GM12878 (cell line): ENCODE measurements around the gene SLC22A3. TPM values are rescaled to one million over a fixed set of nuclear protein-coding genes. Genes with fewer than 3 reads are reported as not detected.

Experiments used
- ATAC-seq: fragments of 200-7000 bp; cut with Tn5 transposase; 3 replicates; pipeline ENCODE4 v1.9.1; 2020; ENCODE audit warnings: mild to moderate bottlenecking, moderate library complexity
- BruUV-seq: library from RNA; stranded (reverse); fragments of 400-500 nt; replicated peaks from 2 replicates; lab custom pipeline; 2021; lab: Mats Ljungman, UMichigan
- CTCF ChIA-PET: fragments of 300-600 bp; sonication (Branson Sonifier 250); formaldehyde crosslinking; extraction: SDS; loops from one replicate; lab custom pipeline; 2021; ENCODE audit warnings: inconsistent platforms; lab: Yijun Ruan, JAX
- POLR2A ChIA-PET: fragments of 350-600 bp; formaldehyde crosslinking; extraction: SDS; loops from one replicate; lab custom pipeline; 2021; ENCODE audit warnings: inconsistent platforms; lab: Charles Lee
- RAD21 ChIA-PET: fragments of 300-600 bp; sonication (Branson Sonifier 250); formaldehyde crosslinking; loops from one replicate; lab custom pipeline; 2023; ENCODE audit warnings: antibody characterized with exemption; ENCODE audit not compliant: unreplicated experiment; lab: Charles Lee
- SMC1A ChIA-PET: fragments of 300-600 bp; sonication (Branson Sonifier 250); formaldehyde crosslinking; loops from one replicate; lab custom pipeline; 2023; ENCODE audit not compliant: unreplicated experiment, uncharacterized antibody; lab: Charles Lee
- DNase-seq: peaks from one replicate; pipeline ENCODE4 v3.0.0-alpha.2; 2011; ENCODE audit warnings: low read depth, low spot score
- FAIRE-seq: peaks from 3 replicates; lab custom pipeline; 2011; peaks lifted over from hg19 to GRCh38; lab: Jason Lieb, UNC
- H2AFZ ChIP-seq: 2 replicates; pipeline ENCODE4 v1.6.0; 2011; ENCODE audit warnings: low read depth, low read length, control low read depth; ENCODE audit not compliant: control insufficient read depth
- H3K27ac ChIP-seq: 2 replicates; pipeline ENCODE4 v1.5.1; 2011; ENCODE audit warnings: control low read depth; ENCODE audit not compliant: control insufficient read depth, insufficient read depth
- H3K27me3 ChIP-seq, 2 experiments: replicated peaks in 1 of 2; 2 replicates each; pipeline versions ENCODE4 v1.6.0 to v1.6.1; 2011; ENCODE audit warnings: low read length in 1 of 2; ENCODE audit not compliant: control insufficient read depth in 2 of 2, insufficient read depth in 2 of 2
- H3K36me3 ChIP-seq, 2 experiments: 2 replicates each; pipeline ENCODE4 v1.5.1; 2011; ENCODE audit warnings: low read length in 1 of 2; ENCODE audit not compliant: control insufficient read depth in 2 of 2, insufficient read depth in 2 of 2
- H3K4me1 ChIP-seq: 2 replicates; pipeline ENCODE4 v1.6.1; 2011; ENCODE audit warnings: mild to moderate bottlenecking, low read length, moderate library complexity, mixed read lengths; ENCODE audit not compliant: control insufficient read depth, insufficient read depth
- H3K4me2 ChIP-seq: 2 replicates; pipeline ENCODE4 v1.6.0; 2011; ENCODE audit warnings: control low read depth; ENCODE audit not compliant: control insufficient read depth, insufficient read depth
- H3K4me3 ChIP-seq: fragments of 200-600 bp; sonication (generic); 2 replicates; pipeline ENCODE4 v1.5.1; 2016
- H3K79me2 ChIP-seq: 2 replicates; pipeline ENCODE4 v1.6.0; 2011; ENCODE audit warnings: low read length; ENCODE audit not compliant: control insufficient read depth, insufficient read depth
- H3K9ac ChIP-seq: 2 replicates; pipeline ENCODE4 v1.8.0; 2011; ENCODE audit warnings: low read length, control low read depth, mixed read lengths; ENCODE audit not compliant: control insufficient read depth, insufficient read depth
- H3K9me3 ChIP-seq: replicated peaks from 3 replicates; pipeline ENCODE4 v1.5.1; 2011; ENCODE audit warnings: mild to moderate bottlenecking, low read length; ENCODE audit not compliant: control insufficient read depth, insufficient read depth
- H4K20me1 ChIP-seq: 2 replicates; pipeline ENCODE4 v1.6.0; 2011; ENCODE audit not compliant: control insufficient read depth, insufficient read depth
- CBX5 ChIP-seq: sonication (generic); IDR thresholded peaks from 2 replicates; pipeline ENCODE4 v1.6.1; 2016; ENCODE audit warnings: low read depth, moderate library complexity, mild to moderate bottlenecking, inconsistent platforms
- ZBTB4 ChIP-seq: fragments of 450-650 bp; formaldehyde crosslinking; IDR thresholded peaks from 2 replicates; pipeline ENCODE4 v1.4.0; 2022; ENCODE audit warnings: mild to moderate bottlenecking, moderate library complexity
- ZNF274 ChIP-seq: IDR thresholded peaks from one replicate; pipeline ENCODE4 v1.8.0; 2011; ENCODE audit not compliant: insufficient read length, insufficient read depth
- WGBS: methylation state at CpG from one replicate; pipeline ENCODE4 v1.1.6; 2016; ENCODE audit warnings: low lambda C conversion rate; ENCODE audit not compliant: insufficient replicate concordance, insufficient coverage; ENCODE audit errors: missing lambda C conversion rate; 5-methylcytosine and 5-hydroxymethylcytosine counted together
- in situ Hi-C: fragments of 300-500 bp; cut with MboI; formaldehyde crosslinking; loops from 9 replicates; pipeline ENCODE4 v1.14.3; 2018; ENCODE audit warnings: mixed read lengths
- intact Hi-C: fragments of 100-400 bp; cut with micrococcal nuclease; formaldehyde crosslinking; loops from one replicate; pipeline ENCODE4 v1.14.2; 2022; ENCODE audit not compliant: unreplicated experiment
- polyA plus RNA-seq, 11 experiments: library from polyadenylated mRNA; depleted of rRNA in 4 of 11; unstranded in 6 of 11; stranded (reverse) in 5 of 11; fragments of >200 nt; fragmentation: Nextera tagmentation in 4 of 11; fragmentation: Illumina TruSeq in 1 of 11; extraction: Ambion mirVana in 4 of 11; extraction: Trizol in 1 of 11; gene quantifications; 1 replicate in 1 of 11; 2 replicates in 10 of 11; pipeline versions ENCODE4 v1.2.1 to v1.2.3, GENCODE V29; 2011 to 2016; ENCODE audit warnings: inconsistent platforms in 2 of 11, missing spikeins in 2 of 11, low read depth in 1 of 11
- total RNA-seq, 4 experiments: library from RNA; depleted of rRNA in 3 of 4; stranded (reverse); fragments of >200 nt in 3 of 4; fragmentation: Illumina TruSeq in 1 of 4; extraction: Trizol in 1 of 4; gene quantifications; 2 replicates each; pipeline versions ENCODE4 v1.2.1 to v1.2.3, GENCODE V29; 2013 to 2021

Gene SLC22A3
- total and polyA plus RNA-seq, 10 of the 15 experiments (the other 5 are each of a cell fraction or from before 2014, with no cell fraction given) = 0.07 to 0.15 TPM; not detected in 8

- no TSS peak for BruUV-seq
- CTCF ChIA-PET = no interaction called here
- RAD21 ChIA-PET = no interaction called here
- Histone ChIP-seq H3K27me3 (no peaks in the 10 kb centered on the region), H3K4me3 (no peak overlapping the region), H3K4me1 (no peaks in the 10 kb centered on the region), H3K79me2 (no peaks in the 10 kb centered on the region), H3K36me3 (no peaks in the 10 kb centered on the region), H4K20me1 (no peaks in the 10 kb centered on the region), H3K9ac (no peak overlapping the region), H3K4me2 (no peak overlapping the region), H3K9me3 (no peaks in the 10 kb centered on the region), H3K27ac (no peak overlapping the region), H2AFZ (no peak overlapping the region)
- DNase-seq (no peak), ATAC-seq (no peak), FAIRE-seq (no peak)
- intact Hi-C loops (no loop called here), in situ Hi-C loops (no loop called here)
- POLR2A ChIA-PET = no interaction called here
- SMC1A ChIA-PET = interaction anchor here (0.6 kb wide), 1 partner anchor 37 kb away, joined by 3 read pairs; no protein-coding TSS in a partner anchor
- TF ChIP-seq ZBTB4 (CRISPR knock-in tag) (no peak), ZNF274 (no peak), CBX5 (no peak)
- WGBS = 31% methylated on average over 5 of the region's 5 CpGs
Measured at GRCh38 chr6:160321729-160322505, 26.3 kb upstream of the SLC22A3 start.
